Hippocampal formation (tissue), 2 donors: ENCODE measurements around the gene MINPP1.
"Not testable (repeated sequence)": the region's sequence is repeated elsewhere in the genome, so short reads cannot be mapped to it uniquely, and the experiment has no call there.

Source experiments
- DNase-seq, 2 donors: peaks; one replicate each; lab custom pipeline; 2025; lab: John Stamatoyannopoulos, UW

The MINPP1 gene, protein sequence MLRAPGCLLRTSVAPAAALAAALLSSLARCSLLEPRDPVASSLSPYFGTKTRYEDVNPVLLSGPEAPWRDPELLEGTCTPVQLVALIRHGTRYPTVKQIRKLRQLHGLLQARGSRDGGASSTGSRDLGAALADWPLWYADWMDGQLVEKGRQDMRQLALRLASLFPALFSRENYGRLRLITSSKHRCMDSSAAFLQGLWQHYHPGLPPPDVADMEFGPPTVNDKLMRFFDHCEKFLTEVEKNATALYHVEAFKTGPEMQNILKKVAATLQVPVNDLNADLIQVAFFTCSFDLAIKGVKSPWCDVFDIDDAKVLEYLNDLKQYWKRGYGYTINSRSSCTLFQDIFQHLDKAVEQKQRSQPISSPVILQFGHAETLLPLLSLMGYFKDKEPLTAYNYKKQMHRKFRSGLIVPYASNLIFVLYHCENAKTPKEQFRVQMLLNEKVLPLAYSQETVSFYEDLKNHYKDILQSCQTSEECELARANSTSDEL

DNA sequence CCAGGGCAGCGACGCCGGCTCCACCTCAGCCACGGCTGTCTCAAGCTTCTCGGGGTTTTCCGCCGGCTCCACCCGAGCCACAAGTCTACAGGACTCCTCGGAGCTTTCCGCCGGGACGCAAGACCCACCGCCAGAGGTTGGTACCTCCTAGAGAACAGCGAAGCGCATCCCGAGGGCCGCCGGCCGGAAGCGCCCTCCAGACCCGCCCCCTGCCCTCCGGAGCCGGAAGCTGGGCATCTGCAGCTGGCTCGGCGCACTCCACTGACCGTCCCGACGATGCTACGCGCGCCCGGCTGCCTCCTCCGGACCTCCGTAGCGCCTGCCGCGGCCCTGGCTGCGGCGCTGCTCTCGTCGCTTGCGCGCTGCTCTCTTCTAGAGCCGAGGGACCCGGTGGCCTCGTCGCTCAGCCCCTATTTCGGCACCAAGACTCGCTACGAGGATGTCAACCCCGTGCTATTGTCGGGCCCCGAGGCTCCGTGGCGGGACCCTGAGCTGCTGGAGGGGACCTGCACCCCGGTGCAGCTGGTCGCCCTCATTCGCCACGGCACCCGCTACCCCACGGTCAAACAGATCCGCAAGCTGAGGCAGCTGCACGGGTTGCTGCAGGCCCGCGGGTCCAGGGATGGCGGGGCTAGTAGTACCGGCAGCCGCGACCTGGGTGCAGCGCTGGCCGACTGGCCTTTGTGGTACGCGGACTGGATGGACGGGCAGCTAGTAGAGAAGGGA is at the start of gene MINPP1:
Gene MINPP1 (plus strand): TSS at position 254 of the 726 bp plus-strand sequence. CDS start 23 bp downstream, at position 277.
- DNase-seq = peak; percentile 72 to 76

DNA sequence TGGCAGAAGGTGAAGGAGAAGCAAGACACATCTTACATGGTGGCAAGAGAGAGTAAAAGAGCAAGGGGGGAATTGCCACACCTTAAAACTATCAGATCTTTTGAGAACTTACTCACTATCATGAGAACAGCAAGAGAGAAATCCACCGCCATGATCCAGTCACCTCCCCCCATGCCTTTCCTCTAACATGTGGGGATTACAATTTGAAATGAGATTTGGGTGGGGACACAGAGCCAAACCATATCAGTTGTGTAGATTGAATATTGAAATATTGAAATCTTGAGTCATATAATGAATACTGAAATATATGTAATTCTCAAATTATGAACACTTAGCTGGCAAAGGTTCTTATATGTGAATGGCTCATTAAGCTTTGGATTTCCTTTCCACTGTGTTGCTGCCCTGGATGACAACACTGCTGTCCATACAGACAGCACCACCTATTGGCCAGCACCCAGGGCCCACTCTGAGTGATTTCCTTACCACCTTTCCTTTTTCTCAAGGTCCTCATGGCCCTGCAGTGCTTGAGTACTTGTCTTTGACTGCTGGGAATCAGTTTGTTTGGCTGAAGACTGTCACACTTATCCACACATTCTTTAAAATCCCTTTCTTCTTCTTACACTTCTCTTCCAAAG is 48.0 kb upstream of the MINPP1 start:
- DNase-seq = not testable (repeated sequence)

DNA sequence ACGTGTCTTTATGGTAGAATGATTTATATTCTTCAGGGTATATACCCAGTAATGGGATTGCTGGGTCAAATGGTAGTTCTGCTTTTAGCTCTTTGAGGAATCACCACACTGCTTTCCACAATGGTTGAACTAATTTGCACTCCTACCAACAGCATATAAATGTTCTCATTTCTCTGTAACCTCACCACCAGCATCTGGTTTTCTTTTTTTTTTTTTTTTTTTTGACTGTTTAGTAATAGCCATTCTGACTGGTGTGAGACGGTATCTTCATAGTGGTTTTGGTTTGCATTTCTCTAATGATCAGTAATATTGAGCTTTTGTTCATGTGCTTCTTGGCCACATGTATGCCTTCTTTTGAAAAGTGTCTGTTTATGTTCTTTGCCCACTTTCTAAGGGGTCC is 42.9 kb upstream of the MINPP1 start:
- DNase-seq = not testable (repeated sequence)

DNA sequence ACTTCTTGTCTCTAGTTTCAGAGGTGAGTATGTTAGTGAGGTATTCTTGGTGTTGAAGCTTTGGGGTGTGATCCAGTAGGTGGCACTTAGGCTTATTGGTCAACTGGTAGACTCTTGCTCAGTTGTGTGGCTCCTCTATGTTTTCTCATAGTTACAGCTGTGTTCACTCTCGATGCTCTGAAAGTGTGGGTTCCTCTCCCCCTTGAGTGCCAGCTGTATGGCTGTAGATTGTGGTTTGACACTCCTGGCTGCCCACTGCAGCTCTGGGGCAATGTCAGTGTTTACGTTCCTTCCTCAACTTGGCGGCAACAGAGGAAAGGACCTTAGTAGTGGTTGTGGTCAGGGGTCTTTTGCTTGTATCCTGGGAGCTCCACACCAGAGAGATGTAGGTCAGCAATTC is 37.8 kb upstream of the MINPP1 start:
- DNase-seq = not testable (repeated sequence)

DNA sequence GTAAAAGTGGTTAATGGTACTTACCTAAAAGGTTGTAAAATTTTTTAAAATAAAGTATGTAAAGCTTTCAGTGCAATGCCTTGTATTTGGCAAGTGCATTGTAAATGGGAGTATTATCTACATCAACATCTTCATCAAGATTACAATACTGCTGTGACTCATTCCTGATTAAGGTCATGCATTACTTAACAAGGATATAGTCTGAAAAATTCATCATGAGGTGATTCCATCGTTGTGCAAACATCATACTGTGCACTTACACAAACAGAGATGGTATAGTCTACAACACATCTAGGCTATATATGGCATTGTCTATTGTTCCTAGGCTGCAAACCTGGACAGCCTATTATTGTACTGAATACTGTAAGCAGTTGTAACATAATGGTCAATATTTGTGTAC is 16.0 kb upstream of the MINPP1 start:
- not testable (repeated sequence) for DNase-seq

DNA sequence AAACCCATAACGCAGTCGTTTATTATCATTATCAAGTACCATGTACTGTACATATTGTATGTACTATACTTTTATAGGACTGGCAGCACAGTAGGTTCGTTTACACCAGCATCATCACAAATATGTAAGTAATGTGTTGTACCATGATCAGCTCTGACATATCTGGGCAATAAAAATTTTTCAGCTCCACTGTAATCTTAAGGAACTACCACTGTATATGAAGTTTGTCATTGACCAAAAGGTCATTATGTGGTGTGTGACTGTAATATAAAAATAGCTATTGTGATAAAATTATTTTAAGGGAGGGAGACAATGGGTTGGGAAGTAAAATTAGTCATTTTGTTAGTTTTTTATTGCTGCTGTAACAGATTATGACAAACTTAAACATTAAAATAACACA is 14.4 kb upstream of the MINPP1 start:
- not testable (repeated sequence) for DNase-seq

DNA sequence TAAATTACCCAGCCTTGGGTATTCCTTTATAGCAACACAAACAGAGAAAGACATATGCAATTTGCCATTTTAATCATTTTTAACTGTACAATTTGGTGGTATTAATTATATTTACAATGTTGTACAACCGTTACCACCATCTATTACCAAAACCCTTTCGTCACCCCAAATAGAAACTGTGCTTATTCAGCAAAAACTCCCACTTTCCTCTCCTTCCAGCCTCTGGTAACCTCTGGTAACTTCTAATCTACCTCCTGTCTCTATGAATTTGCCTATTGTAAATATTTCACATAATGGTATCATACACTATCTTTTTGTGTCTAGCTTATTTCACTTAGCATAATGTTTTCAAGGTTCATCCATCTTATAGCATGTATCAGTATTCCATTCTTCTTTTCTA is 12.2 kb upstream of the MINPP1 start:
- not testable (repeated sequence) for DNase-seq

DNA sequence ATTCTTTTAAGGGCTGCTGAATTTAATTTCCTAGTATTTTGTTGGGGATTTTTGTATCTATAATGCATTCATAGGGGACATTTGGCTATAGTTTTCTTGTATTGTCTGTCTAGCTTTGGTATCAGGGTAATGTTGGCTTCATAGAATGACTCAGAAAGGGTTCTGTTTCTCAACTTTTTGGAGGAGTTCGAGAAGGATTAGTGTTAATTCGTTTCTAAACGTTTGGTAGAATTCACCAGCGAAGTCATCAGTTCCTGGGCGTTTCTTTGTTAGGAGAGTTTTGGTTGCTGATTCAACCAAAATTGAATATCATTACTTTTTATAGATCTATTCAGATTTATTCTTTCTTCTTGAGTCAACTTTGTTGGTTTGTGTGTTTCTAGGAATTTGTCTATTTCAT is 9.2 kb upstream of the MINPP1 start:
- not testable (repeated sequence) for DNase-seq

DNA sequence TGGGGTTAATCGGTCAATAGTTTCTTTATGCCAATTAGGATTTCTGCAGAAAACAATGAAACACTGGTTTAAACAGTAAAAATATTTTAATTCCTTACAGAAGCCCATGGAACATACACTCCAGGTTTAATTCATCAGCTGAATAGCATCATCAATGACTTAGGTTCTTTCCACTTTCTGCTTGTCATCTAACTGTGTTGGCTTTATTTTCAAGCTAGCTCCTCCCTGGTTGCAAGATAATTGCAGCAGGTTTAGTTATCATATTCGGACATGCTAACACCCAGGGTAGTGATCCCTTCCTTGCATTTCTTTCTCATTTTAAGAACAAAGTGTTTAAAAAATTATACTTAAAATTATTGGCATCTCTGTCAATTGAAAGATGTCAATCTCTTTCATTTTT is 7.3 kb upstream of the MINPP1 start:
- DNase-seq = not testable (repeated sequence)

DNA sequence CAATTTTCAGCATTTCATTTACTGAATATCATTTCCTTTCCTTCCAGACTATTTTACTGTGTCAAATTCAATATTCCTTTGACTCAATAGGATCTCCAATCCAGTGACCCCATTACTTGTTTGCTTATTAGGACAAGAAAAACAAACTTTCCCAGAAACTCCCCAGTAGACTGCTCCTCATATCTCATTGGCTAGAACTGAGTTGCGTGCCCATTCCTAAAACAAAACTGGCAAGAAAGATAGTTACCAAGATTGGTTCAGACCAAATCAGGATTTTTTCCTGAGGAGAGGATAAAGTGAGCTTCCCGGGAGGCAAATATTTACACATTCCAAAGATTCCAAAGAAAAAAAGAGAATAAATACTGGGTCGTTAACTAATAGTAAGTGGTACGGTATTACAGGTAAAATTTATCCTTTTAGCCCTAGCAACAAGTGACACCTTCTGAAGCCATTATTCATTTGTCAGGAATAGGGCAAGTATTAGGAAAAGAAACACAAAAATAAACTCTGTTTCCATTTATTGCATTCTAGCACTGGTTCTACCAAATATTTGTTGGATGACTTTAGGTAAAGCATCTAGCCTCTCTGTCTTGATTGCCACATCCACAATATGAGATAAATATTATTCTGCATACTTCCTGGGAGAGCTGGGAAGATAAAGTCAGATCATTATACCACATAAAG is 6.4 kb upstream of the MINPP1 start:
- DNase-seq = not testable (repeated sequence)

DNA sequence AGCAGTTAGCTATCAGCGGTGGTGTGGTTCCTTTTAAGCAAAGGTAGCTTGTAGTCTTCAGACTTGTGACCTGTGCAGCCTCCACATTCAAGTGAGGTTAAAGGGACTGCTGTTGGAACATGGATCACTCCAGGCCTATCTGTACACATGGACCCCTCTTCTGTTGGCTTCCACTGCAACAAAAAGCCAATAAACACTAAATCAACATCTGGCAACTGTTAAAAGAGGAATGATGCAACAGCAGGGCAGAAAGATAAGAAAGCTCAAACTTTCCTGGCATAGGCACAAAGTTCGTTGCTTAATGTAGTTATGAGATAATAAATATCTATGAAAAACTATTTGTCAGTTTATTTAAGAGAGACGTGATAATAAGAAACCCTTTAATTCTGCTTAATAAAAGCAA is 4.0 kb upstream of the MINPP1 start:
- no peak for DNase-seq

DNA sequence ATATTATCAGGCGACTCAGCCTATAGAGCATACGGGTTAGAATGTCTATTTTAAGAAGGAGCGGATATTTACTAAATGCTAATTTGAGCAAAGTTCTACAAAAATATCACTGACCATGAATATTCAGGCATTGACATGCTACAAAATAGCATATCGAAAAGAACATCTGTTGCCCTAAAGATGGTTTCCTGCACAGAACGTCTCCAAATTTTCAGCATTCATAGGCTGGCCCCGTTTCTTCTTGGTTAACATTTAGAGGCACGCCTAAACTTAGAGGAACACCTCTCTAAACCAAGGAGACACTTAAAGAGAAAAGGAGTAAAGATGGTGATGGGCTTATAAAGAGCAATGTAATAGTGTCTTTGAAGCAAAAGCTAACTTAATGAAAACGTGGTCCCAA is 1.3 kb upstream of the MINPP1 start:
- DNase-seq = no peak

DNA sequence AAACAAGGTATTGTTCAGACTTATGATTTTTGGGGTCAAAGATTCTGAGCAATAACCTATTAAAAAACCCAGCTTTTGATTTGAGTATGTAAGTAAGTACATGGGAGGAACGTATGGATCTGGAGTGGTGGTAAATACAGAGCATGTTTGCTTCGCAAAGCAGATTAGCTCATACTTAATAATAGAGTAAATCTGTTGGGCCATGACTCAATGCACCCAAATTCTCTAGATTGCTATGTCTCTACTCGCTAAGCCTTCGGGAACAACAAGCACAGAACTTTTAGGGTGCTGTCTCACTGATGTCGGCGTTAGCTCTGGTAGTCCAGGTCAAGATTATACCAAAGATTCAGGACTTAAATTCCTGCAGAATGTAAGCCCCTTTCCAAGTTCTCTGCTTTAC is 807 bp upstream of the MINPP1 start:
- no peak for DNase-seq

DNA sequence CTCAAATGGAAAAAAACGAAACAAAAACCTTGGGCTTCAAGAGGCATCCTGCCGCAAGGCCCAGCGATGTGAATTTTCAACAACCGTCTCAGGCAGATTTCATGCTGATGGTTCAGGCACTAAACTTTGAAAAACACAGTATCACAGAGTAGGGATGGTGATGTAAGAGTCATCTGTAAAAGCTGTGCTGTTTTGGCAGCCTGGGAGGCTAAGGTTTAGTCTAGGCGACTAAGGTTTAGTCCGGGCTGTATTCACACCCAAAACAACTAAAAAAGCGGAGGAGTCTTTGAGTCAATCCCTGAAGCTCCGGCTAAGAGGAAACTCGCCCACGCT is 420 bp upstream of the MINPP1 start:
- no peak for DNase-seq

DNA sequence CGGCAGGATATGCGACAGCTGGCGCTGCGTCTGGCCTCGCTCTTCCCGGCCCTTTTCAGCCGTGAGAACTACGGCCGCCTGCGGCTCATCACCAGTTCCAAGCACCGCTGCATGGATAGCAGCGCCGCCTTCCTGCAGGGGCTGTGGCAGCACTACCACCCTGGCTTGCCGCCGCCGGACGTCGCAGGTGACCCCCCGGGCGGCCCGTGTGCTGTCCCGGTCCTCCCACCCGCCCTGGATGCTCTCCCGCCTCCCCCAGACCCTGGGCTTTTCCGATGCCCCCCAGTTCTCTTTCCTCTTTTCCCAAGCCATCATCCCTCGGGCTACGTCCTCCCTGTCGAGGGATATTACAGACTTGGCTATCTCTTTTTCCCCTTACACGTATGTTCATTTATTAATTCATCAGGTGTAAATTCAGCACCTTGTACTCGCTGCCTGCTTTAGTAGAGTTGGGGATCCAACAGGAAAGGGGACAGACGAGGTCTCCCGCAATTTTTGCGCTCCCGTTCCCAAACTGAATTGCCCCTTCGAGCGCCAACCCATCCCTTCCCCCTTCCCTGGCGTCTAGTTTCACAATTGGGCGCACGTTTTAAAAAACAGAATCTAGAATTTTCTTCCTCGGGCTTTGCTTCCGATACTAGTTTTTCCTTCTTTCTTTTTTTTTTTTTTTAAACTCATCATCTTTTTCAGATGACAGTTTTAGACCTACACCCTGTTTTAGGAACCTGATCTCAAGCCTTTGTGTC is 846 bp downstream of the MINPP1 start:
- peak in 1 of 2 donors; percentile 22 for DNase-seq

DNA sequence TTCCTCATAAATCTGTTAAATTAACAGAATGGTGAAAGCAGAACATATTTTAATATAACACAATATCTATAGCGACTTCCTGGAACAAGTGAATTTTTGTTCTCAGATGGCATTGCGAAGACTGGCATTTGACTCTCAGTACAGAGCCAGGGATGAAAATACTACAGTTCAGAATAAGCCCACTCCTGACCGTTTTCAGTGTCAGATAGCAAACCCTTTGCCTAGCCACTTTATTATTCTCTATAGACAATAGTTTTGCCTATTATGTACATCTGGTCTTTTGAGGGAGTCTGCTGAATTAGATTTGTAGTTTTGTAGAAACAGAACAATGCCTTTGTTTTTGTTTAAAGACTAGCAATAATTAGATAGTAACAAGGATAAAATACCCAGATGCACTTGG is 2.3 kb downstream of the MINPP1 start:
- no peak for DNase-seq

DNA sequence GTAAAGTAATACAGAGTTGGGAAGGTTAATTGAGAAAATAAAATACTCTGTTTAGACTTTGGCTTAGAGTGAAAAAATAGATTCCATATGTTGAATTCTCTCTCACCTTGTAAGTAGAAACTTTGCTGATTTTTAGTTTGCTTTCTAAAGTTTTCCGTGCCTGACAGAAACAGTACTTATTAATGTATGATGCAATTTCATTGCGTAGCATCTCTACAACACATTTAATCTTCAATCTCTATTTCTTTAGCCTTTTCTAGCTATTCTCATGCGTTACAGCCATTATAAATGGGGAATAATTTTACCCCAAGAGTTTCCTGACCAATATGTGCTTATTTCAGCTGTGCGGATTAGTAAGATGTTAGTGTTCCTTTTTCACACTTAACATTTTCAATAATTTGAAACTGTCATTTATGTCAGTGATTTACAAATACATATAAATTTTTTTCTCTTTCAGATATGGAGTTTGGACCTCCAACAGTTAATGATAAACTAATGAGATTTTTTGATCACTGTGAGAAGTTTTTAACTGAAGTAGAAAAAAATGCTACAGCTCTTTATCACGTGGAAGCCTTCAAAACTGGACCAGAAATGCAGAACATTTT is 3.3 kb downstream of the MINPP1 start:
- no peak for DNase-seq

DNA sequence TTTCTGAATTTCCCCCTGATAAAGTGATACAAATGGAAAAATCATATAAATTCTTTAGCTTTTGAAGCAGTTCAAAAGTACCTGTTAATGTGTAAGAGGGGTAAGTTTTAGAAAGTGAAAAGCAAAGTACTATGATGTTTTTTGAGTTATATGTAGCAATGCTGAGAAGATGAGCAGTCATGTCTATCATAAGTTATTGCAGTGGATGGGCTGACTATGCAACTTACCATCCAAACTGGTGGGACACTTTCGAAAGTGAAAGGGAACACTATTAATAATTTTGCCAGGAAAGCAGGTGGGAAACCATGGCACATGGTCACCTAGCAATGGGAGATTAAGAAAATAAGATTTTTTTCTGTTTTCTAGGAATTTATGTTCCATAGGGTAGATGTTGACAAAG is 4.1 kb downstream of the MINPP1 start:
- DNase-seq = no peak

DNA sequence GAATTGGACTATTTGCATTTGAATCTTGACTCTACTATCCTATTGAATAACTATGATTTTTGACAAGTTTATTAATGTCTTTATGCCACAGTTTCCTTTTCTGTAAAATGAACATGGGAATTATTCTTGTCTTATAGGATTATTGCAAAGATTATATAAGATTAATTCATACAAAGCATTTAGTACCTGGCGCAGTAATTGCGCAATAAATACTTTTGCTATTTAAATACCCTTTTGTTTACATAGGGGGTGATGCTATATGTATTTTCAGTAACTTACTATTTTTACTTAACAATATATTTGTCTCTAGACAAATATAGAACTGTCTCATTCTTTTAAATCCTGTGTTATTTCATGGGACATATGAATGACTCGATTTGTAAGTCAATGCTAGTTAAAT is 5.3 kb downstream of the MINPP1 start:
- no peak for DNase-seq

DNA sequence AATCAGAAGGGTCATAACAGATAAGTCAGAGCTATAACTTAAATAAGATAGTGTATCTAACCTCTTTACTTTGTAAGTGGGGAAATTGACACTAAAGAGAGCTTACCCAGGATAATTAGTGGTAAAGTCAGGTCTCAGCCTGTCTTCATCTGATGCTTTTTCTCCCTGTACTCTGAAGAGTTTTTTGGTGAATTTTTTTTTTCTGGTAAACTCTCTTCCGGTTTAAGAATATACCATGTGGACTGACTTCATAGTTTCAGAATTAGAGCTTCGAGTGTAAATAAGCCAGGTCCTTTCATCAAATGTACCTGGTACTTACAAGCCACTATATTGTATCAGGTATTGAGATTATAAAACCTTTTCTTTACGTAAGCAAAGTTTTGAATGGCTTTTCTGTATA is 6.8 kb downstream of the MINPP1 start:
- no peak for DNase-seq

DNA sequence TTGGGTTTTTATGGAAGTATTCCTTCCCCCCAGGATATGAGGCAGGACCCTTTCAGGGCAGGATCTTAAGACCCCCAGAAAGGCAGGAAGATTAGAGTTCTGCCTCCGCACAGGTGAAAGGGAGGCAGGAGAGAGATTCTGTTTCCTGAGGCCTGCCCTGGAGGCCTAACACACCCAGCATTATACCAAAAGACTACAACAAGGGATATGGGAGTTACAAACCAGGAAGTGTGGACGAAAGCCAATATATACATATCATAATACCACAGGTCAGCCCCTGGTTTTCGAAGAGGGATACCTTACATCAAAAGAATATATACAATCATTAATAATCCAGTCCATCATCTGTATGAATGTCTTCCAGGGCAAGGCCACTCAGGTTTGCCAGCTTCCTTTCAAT is 14.2 kb downstream of the MINPP1 start:
- DNase-seq = no peak
